Breast epithelium (tissue), 3 donors: Measurements from ENCODE around the gene CD302.

Source experiments
- CTCF ChIP-seq, 3 donors: fragments of 450-650 bp; IDR thresholded peaks; one replicate each; pipeline ENCODE4 v1.5.1; 2016 to 2017; ENCODE audit warnings: antibody characterized with exemption in 3 of 3, mild to moderate bottlenecking in 3 of 3, moderate library complexity in 3 of 3
- POLR2AphosphoS5 ChIP-seq, 3 donors: sonication (generic); formaldehyde crosslinking; IDR thresholded peaks; one replicate each; pipeline ENCODE4 v1.6.1; 2017; ENCODE audit warnings: antibody characterized with exemption in 3 of 3

DNA sequence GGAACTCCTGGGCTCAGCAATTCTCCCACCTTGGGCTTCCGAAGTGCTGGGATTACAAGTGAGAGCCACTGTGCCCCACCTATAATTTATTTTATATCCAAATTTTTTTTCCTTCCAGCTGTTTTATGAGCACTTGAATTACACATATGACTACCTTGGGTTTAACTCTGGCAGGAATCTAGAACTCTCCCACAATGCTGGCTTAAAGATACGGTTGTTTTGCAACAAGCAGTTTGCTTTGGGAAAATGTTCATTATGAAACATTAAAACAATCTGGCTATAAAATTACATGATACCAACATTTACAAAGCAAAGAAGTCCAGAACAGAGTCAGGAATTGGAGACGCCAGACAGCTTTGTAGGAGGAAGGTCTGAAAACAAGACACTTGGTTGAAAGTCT, 12.8 kb downstream of the CD302 start:
- TF ChIP-seq CTCF (IDR thresholded peaks at IDR 0.05) (no peak), POLR2AphosphoS5 (IDR thresholded peaks at IDR 0.05) (no peak)
